Stimulated activated naive CD8-positive, alpha-beta T cell treated with anti-CD3 and anti-CD28 coated beads, Interleukin-15, Interleukin-2, amounts not matched to agents 100 U/mL and 50 U/mL, for 24 hours (primary cell): ENCODE measurements around the gene ENTPD2.

Source experiments
- ATAC-seq: fragments of 150-1000 bp; cut with Tn5 transposase; one replicate; pipeline ENCODE4 v1.10.0; 2021
- DNase-seq: peaks from one replicate; pipeline ENCODE4 v3.0.0; 2021

Gene ENTPD2

GRCh38 chr9:137053944-137054931, at the start of gene ENTPD2:
TSS of gene ENTPD2 (minus strand) at chr9:137054061. CDS start at chr9:137053997, 64 bp downstream.
- DNase-seq (peak; percentile 48), ATAC-seq (peak; percentile 9)

- no peak for ATAC-seq
Measured at GRCh38 chr9:137103206-137103999, 49.5 kb upstream of the ENTPD2 start.

GRCh38 chr9:137099231-137099630, 45.4 kb upstream of the ENTPD2 start:
- no peak for DNase-seq
- no peak for ATAC-seq

More at GRCh38 chr9:137103206-137103999, 49.5 kb upstream of the ENTPD2 start:
- no peak for DNase-seq

- no peak for DNase-seq
- ATAC-seq: no peak
Measured at GRCh38 chr9:137097761-137098462, 44.1 kb upstream of the ENTPD2 start.

- no peak for ATAC-seq
- no peak for DNase-seq
Measured at GRCh38 chr9:137096785-137097546, 43.1 kb upstream of the ENTPD2 start.

- ATAC-seq: peak; percentile 98
- peak; percentile 88 for DNase-seq
Measured at GRCh38 chr9:137095664-137096517, 42.0 kb upstream of the ENTPD2 start.

- ATAC-seq: no peak
Measured at GRCh38 chr9:137089232-137089947, 35.5 kb upstream of the ENTPD2 start.

GRCh38 chr9:137088121-137088520, 34.3 kb upstream of the ENTPD2 start:
- ATAC-seq (no peak), DNase-seq (no peak)

More at GRCh38 chr9:137089232-137089947, 35.5 kb upstream of the ENTPD2 start:
- DNase-seq: no peak

GRCh38 chr9:137087409-137087925, 33.6 kb upstream of the ENTPD2 start:
- DNase-seq (peak; percentile 46), ATAC-seq (no peak)

GRCh38 chr9:137086531-137087408, 32.9 kb upstream of the ENTPD2 start, which contains the start of gene MAN1B1:
TSS of gene MAN1B1 (plus strand) at chr9:137086985. CDS start at chr9:137087000, 15 bp downstream.
- ATAC-seq (peak; percentile 94), DNase-seq (peak; percentile 100)

- ATAC-seq (peak; percentile 0), DNase-seq (peak; percentile 56)
Measured at GRCh38 chr9:137085920-137086530, 32.2 kb upstream of the ENTPD2 start.

- ATAC-seq (no peak), DNase-seq (no peak)
Measured at GRCh38 chr9:137084526-137084925, 30.7 kb upstream of the ENTPD2 start.

GRCh38 chr9:137083394-137084004, 29.6 kb upstream of the ENTPD2 start:
- peak; percentile 56 for DNase-seq

GRCh38 chr9:137082925-137083290, 29.0 kb upstream of the ENTPD2 start:
- no peak for ATAC-seq
- DNase-seq: no peak

More at GRCh38 chr9:137083394-137084004, 29.6 kb upstream of the ENTPD2 start:
- ATAC-seq: peak; percentile 3

- no peak for DNase-seq
Measured at GRCh38 chr9:137082222-137082924, 28.5 kb upstream of the ENTPD2 start.

GRCh38 chr9:137080260-137081122, 26.6 kb upstream of the ENTPD2 start:
- no peak for ATAC-seq
- DNase-seq: no peak

More at GRCh38 chr9:137082222-137082924, 28.5 kb upstream of the ENTPD2 start:
- no peak for ATAC-seq
